Mesothelial cell of epicardium (in vitro differentiated cells): ENCODE results near the gene ANO10. TPM values are rescaled to one million over a fixed set of nuclear protein-coding genes. Genes with fewer than 3 reads are reported as not detected.

Experiments used
- DNase-seq, 2 experiments: peaks; one replicate each; pipeline ENCODE4 v3.0.0; 2021; ENCODE audit warnings: low spot score in 2 of 2; ENCODE audit not compliant: unreplicated experiment in 2 of 2
- H3K27ac Mint-ChIP-seq: 2 replicates; pipeline ENCODE4 v1.8.0; 2021; ENCODE audit warnings: mixed read lengths
- H3K27me3 Mint-ChIP-seq: 2 replicates; pipeline ENCODE4 v1.8.0; 2021; ENCODE audit warnings: low read depth, mixed read lengths
- H3K36me3 Mint-ChIP-seq: 2 replicates; pipeline ENCODE4 v1.8.0; 2021; ENCODE audit warnings: mixed read lengths
- H3K4me1 Mint-ChIP-seq: 2 replicates; pipeline ENCODE4 v1.8.0; 2021; ENCODE audit warnings: mixed read lengths
- H3K4me3 Mint-ChIP-seq: 2 replicates; pipeline ENCODE4 v1.8.0; 2021; ENCODE audit warnings: mild to moderate bottlenecking, moderate library complexity, mixed read lengths
- H3K9me3 Mint-ChIP-seq: 2 replicates; pipeline ENCODE4 v1.8.0; 2021; ENCODE audit warnings: mixed read lengths
- total RNA-seq: library from RNA; stranded (reverse); gene quantifications from 3 replicates; pipeline ENCODE4 v1.2.1, GENCODE V29; 2021
- TF ChIP-seq, protein P1 (sequence below): fragments of 200-600 bp; sonication (generic); IDR thresholded peaks from one replicate; pipeline ENCODE4 v1.5.0; 2021; ENCODE audit warnings: antibody characterized with exemption; ENCODE audit not compliant: unreplicated experiment

ANO10 gene
- total RNA-seq, 1 donor from 2014 or later, result 29.8 TPM

DNA sequence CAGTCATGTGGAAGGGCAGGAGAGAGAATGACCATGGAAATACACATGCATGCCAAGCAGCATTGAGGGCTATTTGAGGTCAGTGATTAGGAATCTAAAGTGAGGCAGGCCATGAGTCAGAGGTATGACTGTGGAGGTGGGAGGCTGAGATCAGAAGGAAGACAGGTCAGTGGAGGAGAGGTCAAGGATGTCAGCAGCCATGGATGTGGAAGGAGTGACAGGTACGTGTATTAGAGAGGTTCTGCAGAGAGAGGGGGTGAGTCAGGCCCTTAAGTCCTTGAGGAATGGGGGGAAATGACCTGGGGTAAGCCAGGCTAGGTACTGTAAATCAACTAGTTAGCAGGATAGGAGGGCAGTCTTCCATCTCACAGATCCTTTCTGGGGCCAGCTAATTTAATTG lies 166.6 kb downstream of the ANO10 start:
- Mint-ChIP-seq H3K27ac (no peak overlapping the region), H3K4me3 (no peak overlapping the region), H3K27me3 (no peaks in the 10 kb centered on the region), H3K9me3 (no peaks in the 10 kb centered on the region), H3K36me3 (no peaks in the 10 kb centered on the region), H3K4me1 (no peaks in the 10 kb centered on the region)
- TF ChIP-seq, protein P1, sequence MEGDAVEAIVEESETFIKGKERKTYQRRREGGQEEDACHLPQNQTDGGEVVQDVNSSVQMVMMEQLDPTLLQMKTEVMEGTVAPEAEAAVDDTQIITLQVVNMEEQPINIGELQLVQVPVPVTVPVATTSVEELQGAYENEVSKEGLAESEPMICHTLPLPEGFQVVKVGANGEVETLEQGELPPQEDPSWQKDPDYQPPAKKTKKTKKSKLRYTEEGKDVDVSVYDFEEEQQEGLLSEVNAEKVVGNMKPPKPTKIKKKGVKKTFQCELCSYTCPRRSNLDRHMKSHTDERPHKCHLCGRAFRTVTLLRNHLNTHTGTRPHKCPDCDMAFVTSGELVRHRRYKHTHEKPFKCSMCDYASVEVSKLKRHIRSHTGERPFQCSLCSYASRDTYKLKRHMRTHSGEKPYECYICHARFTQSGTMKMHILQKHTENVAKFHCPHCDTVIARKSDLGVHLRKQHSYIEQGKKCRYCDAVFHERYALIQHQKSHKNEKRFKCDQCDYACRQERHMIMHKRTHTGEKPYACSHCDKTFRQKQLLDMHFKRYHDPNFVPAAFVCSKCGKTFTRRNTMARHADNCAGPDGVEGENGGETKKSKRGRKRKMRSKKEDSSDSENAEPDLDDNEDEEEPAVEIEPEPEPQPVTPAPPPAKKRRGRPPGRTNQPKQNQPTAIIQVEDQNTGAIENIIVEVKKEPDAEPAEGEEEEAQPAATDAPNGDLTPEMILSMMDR, result no peak
- DNase-seq, result no peak

DNA sequence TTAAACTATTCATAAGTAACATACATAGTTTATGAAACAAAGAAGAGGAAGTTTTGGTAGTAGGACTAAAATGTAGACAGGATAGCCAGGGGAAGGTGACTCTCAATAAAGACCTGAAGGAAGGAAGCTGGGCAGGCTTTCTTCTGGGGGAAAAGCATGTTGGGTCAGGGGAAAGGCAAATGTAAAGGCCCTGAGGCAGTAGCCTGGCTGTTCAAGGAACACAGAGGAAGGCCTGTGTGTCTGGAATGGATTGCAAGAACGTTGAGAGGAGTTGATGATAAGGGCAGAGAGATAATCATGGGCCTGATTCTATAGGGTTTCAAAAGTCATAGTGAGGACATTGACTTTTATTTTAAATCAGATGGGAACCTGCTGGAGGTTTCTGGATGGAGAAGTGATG lies 167.8 kb downstream of the ANO10 start:
- Mint-ChIP-seq H3K9me3 (no peaks in the 10 kb centered on the region), H3K36me3 (no peaks in the 10 kb centered on the region), H3K27me3 (no peaks in the 10 kb centered on the region), H3K4me1 (no peaks in the 10 kb centered on the region), H3K4me3 (no peak overlapping the region), H3K27ac (no peak overlapping the region)
- TF ChIP-seq, protein P1, result no peak
- no peak for DNase-seq

DNA sequence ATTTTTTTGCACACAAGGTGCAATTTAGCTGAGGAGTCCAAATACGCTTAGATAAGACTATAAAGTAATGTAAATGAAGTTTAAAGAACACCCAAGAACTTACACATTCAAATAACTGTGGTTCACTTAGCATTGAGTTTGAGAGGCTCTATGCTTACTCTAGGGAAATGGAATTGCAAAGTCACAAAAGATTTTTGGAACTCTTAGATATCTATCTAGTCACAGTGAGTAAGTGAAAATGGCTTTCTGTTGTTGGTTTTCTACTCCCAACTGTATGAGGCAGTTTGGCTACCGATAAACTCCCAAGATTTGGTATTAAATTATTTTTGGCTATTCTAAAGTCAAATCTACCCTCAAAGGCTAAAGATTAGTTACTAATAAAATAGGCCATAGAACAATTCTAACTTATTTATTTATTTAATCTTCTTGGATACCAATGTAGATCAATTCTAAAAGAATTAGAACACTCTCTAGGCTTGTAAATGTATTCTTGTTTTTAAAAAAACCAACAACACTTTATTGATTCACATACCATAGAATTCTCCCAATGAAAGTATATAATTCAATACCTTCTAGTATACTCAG lies 170.0 kb downstream of the ANO10 start:
- Mint-ChIP-seq H3K27ac (no peak overlapping the region), H3K27me3 (no peaks in the 10 kb centered on the region), H3K36me3 (no peaks in the 10 kb centered on the region), H3K4me3 (no peak overlapping the region), H3K4me1 (no peaks in the 10 kb centered on the region), H3K9me3 (peaks cover 3% of the 10 kb centered on the region)
- TF ChIP-seq, protein P1, result no peak
- DNase-seq, result no peak

DNA sequence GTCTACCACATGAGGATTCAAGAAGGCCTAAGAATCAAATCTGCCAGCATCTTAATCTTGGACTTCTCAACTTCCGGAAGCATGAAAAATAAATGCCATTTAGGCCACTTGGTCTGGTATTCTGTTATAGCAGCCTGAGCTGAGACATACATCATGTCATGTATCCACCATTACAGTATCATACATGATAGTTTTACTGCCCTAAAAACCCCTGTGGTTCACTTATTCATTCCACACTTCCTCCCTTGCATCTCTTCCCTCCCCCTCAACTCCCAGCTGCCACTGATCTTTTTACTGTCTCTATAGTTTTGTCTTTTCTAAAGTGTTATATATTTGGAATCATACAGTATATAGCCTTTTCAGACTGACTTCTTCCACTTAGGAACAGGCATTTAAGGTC lies 173.7 kb downstream of the ANO10 start:
- peaks cover 3% of the 10 kb centered on the region for H3K9me3 Mint-ChIP-seq
- H3K36me3 Mint-ChIP-seq, result no peaks in the 10 kb centered on the region
- H3K4me1 Mint-ChIP-seq, result peaks cover 5% of the 10 kb centered on the region

GRCh38 chr3:43445820-43446219 lies 176.0 kb downstream of the ANO10 start:
- H3K36me3 Mint-ChIP-seq, result peaks cover 4% of the 10 kb centered on the region

More for the DNA sequence above, 173.7 kb downstream of the ANO10 start:
- Mint-ChIP-seq H3K27me3 (no peaks in the 10 kb centered on the region), H3K4me3 (no peak overlapping the region), H3K27ac (no peak overlapping the region)
- TF ChIP-seq, protein P1, result no peak
- no peak for DNase-seq

More at GRCh38 chr3:43445820-43446219, 176.0 kb downstream of the ANO10 start:
- H3K4me3 Mint-ChIP-seq, result no peak overlapping the region
- peaks cover 5% of the 10 kb centered on the region for H3K4me1 Mint-ChIP-seq
- TF ChIP-seq, protein P1, result no peak
- H3K9me3 Mint-ChIP-seq, result peaks cover 12% of the 10 kb centered on the region
- no peak overlapping the region for H3K27ac Mint-ChIP-seq
- DNase-seq, result no peak
- H3K27me3 Mint-ChIP-seq, result no peaks in the 10 kb centered on the region
